Endothelial cell of umbilical vein (primary cell): ENCODE results near the gene TMEM132E. TPM values are rescaled to one million over a fixed set of nuclear protein-coding genes. Genes with fewer than 3 reads are reported as not detected.

Experiments
- BruUV-seq: library from RNA; stranded (reverse); fragments of 400-500 nt; replicated peaks from 2 replicates; lab custom pipeline; 2021; lab: Mats Ljungman, UMichigan
- CTCF ChIA-PET: fragments of 300-600, 350-600 bp; sonication (Branson Sonifier 250); formaldehyde crosslinking; loops from one replicate; lab custom pipeline; 2021; ENCODE audit warnings: antibody characterized with exemption, inconsistent platforms; lab: Charles Lee
- POLR2A ChIA-PET: fragments of 300-600, 350-600 bp; sonication (Branson Sonifier 250); formaldehyde crosslinking; loops from one replicate; lab custom pipeline; 2021; ENCODE audit warnings: antibody characterized with exemption, inconsistent platforms; lab: Charles Lee
- DNase-seq: peaks from one replicate; pipeline ENCODE4 v3.0.0-alpha.2; 2011; ENCODE audit warnings: low read depth, low spot score
- FAIRE-seq: peaks from 2 replicates; lab custom pipeline; 2011; peaks lifted over from hg19 to GRCh38; lab: Jason Lieb, UNC
- H2AFZ ChIP-seq: 2 replicates; pipeline ENCODE4 v1.6.0; 2012; ENCODE audit warnings: low read depth, low read length, control low read depth, inconsistent platforms
- H3K27ac ChIP-seq: 2 replicates; pipeline ENCODE4 v1.5.1; 2011; ENCODE audit warnings: low read depth, mild to moderate bottlenecking, control low read depth, low read length, moderate library complexity; ENCODE audit not compliant: insufficient read depth
- H3K27me3 ChIP-seq, 2 experiments: 2 replicates each; pipeline versions ENCODE4 v1.6.0 to v1.6.1; 2011; ENCODE audit warnings: low read length in 2 of 2, mixed read lengths in 1 of 2; ENCODE audit not compliant: control insufficient read depth in 2 of 2, insufficient read depth in 2 of 2
- H3K36me3 ChIP-seq, 2 experiments: 2 replicates in 1 of 2; 3 replicates in 1 of 2; pipeline ENCODE4 v1.5.1; 2011; ENCODE audit warnings: low read length in 2 of 2, mild to moderate bottlenecking in 1 of 2, moderate library complexity in 1 of 2; ENCODE audit not compliant: control insufficient read depth in 2 of 2, insufficient read depth in 2 of 2; ENCODE audit errors: extremely low read depth in 1 of 2
- H3K4me1 ChIP-seq: 3 replicates; pipeline ENCODE4 v1.5.1; 2011; ENCODE audit warnings: mild to moderate bottlenecking, low read length; ENCODE audit not compliant: control insufficient read depth, insufficient read depth; ENCODE audit errors: extremely low read depth
- H3K4me2 ChIP-seq: 2 replicates; pipeline ENCODE4 v1.6.1; 2011; ENCODE audit warnings: low read length, control low read depth, mixed read lengths; ENCODE audit not compliant: insufficient read depth
- H3K4me3 ChIP-seq, 3 experiments: fragments of 200-600 bp in 1 of 3; sonication (generic), shearing (Covaris generic) in 1 of 3; replicated peaks in 1 of 3; 2 replicates each; pipeline ENCODE4 v1.5.1; 2011 to 2016; ENCODE audit warnings: control low read depth in 3 of 3, low read length in 3 of 3, mild to moderate bottlenecking in 2 of 3, inconsistent platforms in 1 of 3, low read depth in 1 of 3, moderate library complexity in 1 of 3; ENCODE audit not compliant: insufficient read depth in 1 of 3
- H3K79me2 ChIP-seq: 2 replicates; pipeline ENCODE4 v1.6.0; 2012; ENCODE audit warnings: low read length, inconsistent platforms; ENCODE audit not compliant: control insufficient read depth, insufficient read depth
- H3K9ac ChIP-seq: replicated peaks from 2 replicates; pipeline ENCODE3; 2011; ENCODE audit warnings: low read length, control low read depth; ENCODE audit not compliant: insufficient read depth; ENCODE audit errors: extremely low read depth
- H3K9me1 ChIP-seq: replicated peaks from 3 replicates; pipeline ENCODE4 v1.6.0; 2011; ENCODE audit warnings: mild to moderate bottlenecking, low read length; ENCODE audit not compliant: control insufficient read depth, insufficient read depth; ENCODE audit errors: extremely low read depth
- H3K9me3 ChIP-seq: replicated peaks from 2 replicates; pipeline ENCODE4 v1.5.1; 2012; ENCODE audit warnings: low read length, inconsistent platforms; ENCODE audit not compliant: control insufficient read depth, insufficient read depth
- H4K20me1 ChIP-seq: replicated peaks from 2 replicates; pipeline ENCODE3; 2011; ENCODE audit warnings: mild to moderate bottlenecking, low read length; ENCODE audit not compliant: control insufficient read depth, insufficient read depth; ENCODE audit errors: extremely low read depth
- EZH2 ChIP-seq: IDR thresholded peaks from 2 replicates; pipeline ENCODE4 v1.6.1; 2012; ENCODE audit warnings: borderline replicate concordance, low read depth, mild to moderate bottlenecking, moderate library complexity, low read length, inconsistent platforms; ENCODE audit not compliant: severe bottlenecking
- FOS ChIP-seq: IDR thresholded peaks from 2 replicates; pipeline ENCODE4 v1.6.1; 2011; ENCODE audit warnings: mild to moderate bottlenecking, low read length, moderate library complexity, borderline replicate concordance; ENCODE audit not compliant: insufficient read depth
- GATA2 ChIP-seq: IDR thresholded peaks from 2 replicates; pipeline ENCODE4 v1.7.0; 2011; ENCODE audit warnings: low read depth, mild to moderate bottlenecking, moderate library complexity, mixed read lengths, low read length; ENCODE audit not compliant: insufficient read length, insufficient read depth
- JUN ChIP-seq: IDR thresholded peaks from 2 replicates; pipeline ENCODE4 v1.6.1; 2011; ENCODE audit warnings: borderline replicate concordance, low read depth; ENCODE audit not compliant: insufficient read length, insufficient read depth
- MYC ChIP-seq: IDR thresholded peaks from one replicate; pipeline ENCODE4 v1.6.1; 2011; ENCODE audit warnings: mild to moderate bottlenecking, low read depth, low read length
- POLR2A ChIP-seq: IDR thresholded peaks from 2 replicates; pipeline ENCODE4 v1.6.1; 2012; ENCODE audit warnings: low read depth, mild to moderate bottlenecking, control low read depth, low read length
- POLR2AphosphoS5 ChIP-seq: IDR thresholded peaks from 2 replicates; pipeline ENCODE4 v1.6.1; 2012; ENCODE audit warnings: low read depth, mild to moderate bottlenecking, control low read depth, low read length, moderate library complexity; ENCODE audit not compliant: insufficient read depth
- dilution Hi-C: fragments of 300-500 bp; cut with MboI; formaldehyde crosslinking; loops from one replicate; pipeline ENCODE4 v1.15.0; 2019; ENCODE audit warnings: low sequenced_read_pairs; ENCODE audit not compliant: extremely low pct_ligation_motif_present
- intact Hi-C: fragments of 100-400 bp; cut with micrococcal nuclease; formaldehyde crosslinking; loops from one replicate; pipeline ENCODE4 v1.10.0; 2022
- polyA plus RNA-seq, 4 experiments: library from polyadenylated mRNA; depleted of rRNA in 3 of 4; stranded (reverse) in 3 of 4; unstranded in 1 of 4; fragments of >200 nt; gene quantifications; 2 replicates each; pipeline versions ENCODE4 v1.2.1 to v1.2.3, GENCODE V29; 2011 to 2012; ENCODE audit warnings: missing spikeins in 1 of 4
- total RNA-seq: library from RNA; stranded (reverse); gene quantifications from 2 replicates; pipeline ENCODE4 v1.2.3, GENCODE V29; 2021
- TF ChIP-seq, protein P1 (sequence below), 2 donors: IDR thresholded peaks; 1 replicate in 1 of 2; 2 replicates in 1 of 2; pipeline ENCODE4 v1.5.1; 2011; ENCODE audit warnings: low read length in 2 of 2, mild to moderate bottlenecking in 2 of 2, moderate library complexity in 2 of 2, control low read depth in 1 of 2, inconsistent platforms in 1 of 2, low read depth in 1 of 2; ENCODE audit not compliant: insufficient read depth in 1 of 2; ENCODE audit errors: extremely low read depth in 1 of 2
- TF ChIP-seq, protein P2 (sequence below): IDR thresholded peaks from 2 replicates; pipeline ENCODE4 v1.6.1; 2011; ENCODE audit not compliant: insufficient read depth, insufficient read length

Gene TMEM132E
- total and polyA plus RNA-seq, 2 donors (not counting 3 experiments of a cell fraction or from before 2014, with no cell fraction given) = not detected

DNA sequence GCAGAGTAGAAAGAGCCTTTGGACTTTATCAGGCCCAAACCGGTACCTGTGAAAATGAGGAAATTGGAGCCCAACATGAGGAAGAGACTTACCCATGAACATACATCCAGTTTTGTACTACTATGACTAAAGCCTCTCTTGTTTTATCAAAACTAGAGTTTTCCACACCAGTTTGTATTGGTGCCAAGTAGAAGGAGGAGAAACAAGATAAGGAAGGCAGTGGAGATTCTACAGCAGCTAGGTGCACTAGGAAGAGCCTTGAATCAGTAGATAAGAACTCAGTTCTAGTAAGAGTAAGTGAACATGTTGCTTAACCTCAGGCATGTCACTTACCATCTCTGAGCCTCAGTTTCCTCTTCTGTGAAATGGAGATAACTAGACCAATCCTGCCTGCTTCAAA is 13.7 kb upstream of the TMEM132E start:
- no peaks in the 10 kb centered on the region for H3K79me2 ChIP-seq
- H3K27me3 ChIP-seq = peaks cover 0 to 1% of the 10 kb centered on the region in 2 experiments
- H3K9me1 ChIP-seq = no peaks in the 10 kb centered on the region
- FAIRE-seq (no peak), DNase-seq (no peak)
- H3K4me3 ChIP-seq = no peak overlapping the region
- dilution Hi-C loops = no loop called here
- H3K36me3 ChIP-seq = no peaks in the 10 kb centered on the region
- intact Hi-C loops = loop anchor here (1.0 kb wide), 1 partner anchor 13 kb away; no protein-coding TSS in a partner anchor
- H3K4me1 ChIP-seq = no peaks in the 10 kb centered on the region
- no TSS peak for BruUV-seq
- POLR2A ChIA-PET = no interaction called here
- H3K9ac ChIP-seq = no peak overlapping the region
- H3K27ac ChIP-seq = no peak overlapping the region
- no peaks in the 10 kb centered on the region for H3K9me3 ChIP-seq
- H4K20me1 ChIP-seq = no peaks in the 10 kb centered on the region
- TF ChIP-seq MYC (no peak), FOS (no peak), GATA2 (no peak), EZH2 (no peak), JUN (no peak), POLR2AphosphoS5 (no peak)
- CTCF ChIA-PET = no interaction called here
- no peak overlapping the region for H2AFZ ChIP-seq
- no peak overlapping the region for H3K4me2 ChIP-seq

DNA sequence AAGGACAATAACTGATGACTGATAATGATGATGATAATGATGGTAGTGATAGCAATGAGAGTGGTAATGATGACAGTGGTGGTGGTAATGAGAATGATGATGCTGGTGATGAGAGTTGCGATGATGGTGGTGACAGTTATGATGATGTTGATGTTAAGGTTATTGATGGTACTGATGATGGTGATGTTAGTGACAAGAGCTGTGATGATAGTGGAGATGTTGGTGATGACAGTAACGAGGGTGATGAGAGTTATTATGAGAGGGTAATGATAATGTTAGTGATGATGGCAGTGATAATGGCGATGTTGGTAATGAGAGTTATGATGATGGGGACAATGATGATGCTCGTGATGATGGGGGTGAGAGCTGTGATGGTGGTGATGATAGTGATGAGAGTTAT is 13.2 kb upstream of the TMEM132E start:
- FAIRE-seq = no peak
- Histone ChIP-seq H3K9me1 (no peaks in the 10 kb centered on the region), H3K9ac (no peak overlapping the region), H3K4me2 (no peak overlapping the region), H3K27ac (no peak overlapping the region), H3K36me3 (no peaks in the 10 kb centered on the region), H3K79me2 (no peaks in the 10 kb centered on the region), H3K4me1 (no peaks in the 10 kb centered on the region), H3K4me3 (no peak overlapping the region), H4K20me1 (no peaks in the 10 kb centered on the region), H2AFZ (no peak overlapping the region), H3K27me3 (peaks cover 0 to 1% of the 10 kb centered on the region in 2 experiments), H3K9me3 (no peaks in the 10 kb centered on the region)
- intact Hi-C loops = no loop called here
- POLR2A ChIA-PET = no interaction called here
- dilution Hi-C loops = no loop called here
- no TSS peak for BruUV-seq
- DNase-seq = no peak
- TF ChIP-seq, protein P1, sequence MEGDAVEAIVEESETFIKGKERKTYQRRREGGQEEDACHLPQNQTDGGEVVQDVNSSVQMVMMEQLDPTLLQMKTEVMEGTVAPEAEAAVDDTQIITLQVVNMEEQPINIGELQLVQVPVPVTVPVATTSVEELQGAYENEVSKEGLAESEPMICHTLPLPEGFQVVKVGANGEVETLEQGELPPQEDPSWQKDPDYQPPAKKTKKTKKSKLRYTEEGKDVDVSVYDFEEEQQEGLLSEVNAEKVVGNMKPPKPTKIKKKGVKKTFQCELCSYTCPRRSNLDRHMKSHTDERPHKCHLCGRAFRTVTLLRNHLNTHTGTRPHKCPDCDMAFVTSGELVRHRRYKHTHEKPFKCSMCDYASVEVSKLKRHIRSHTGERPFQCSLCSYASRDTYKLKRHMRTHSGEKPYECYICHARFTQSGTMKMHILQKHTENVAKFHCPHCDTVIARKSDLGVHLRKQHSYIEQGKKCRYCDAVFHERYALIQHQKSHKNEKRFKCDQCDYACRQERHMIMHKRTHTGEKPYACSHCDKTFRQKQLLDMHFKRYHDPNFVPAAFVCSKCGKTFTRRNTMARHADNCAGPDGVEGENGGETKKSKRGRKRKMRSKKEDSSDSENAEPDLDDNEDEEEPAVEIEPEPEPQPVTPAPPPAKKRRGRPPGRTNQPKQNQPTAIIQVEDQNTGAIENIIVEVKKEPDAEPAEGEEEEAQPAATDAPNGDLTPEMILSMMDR (IDR thresholded peaks at IDR 0.05; ENCODE audit: extremely low read depth in 1 of 2, insufficient read depth in 1 of 2, low read depth in 1 of 2, low read length in 2 of 2) = no peak
- TF ChIP-seq EZH2 = no peak
- TF ChIP-seq, protein P2, sequence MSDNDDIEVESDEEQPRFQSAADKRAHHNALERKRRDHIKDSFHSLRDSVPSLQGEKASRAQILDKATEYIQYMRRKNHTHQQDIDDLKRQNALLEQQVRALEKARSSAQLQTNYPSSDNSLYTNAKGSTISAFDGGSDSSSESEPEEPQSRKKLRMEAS = no peak
- no peak for TF ChIP-seq GATA2
- TF ChIP-seq POLR2A = no peak
- no peak for TF ChIP-seq FOS
- no peak for TF ChIP-seq MYC
- TF ChIP-seq POLR2AphosphoS5 = no peak
- TF ChIP-seq JUN = no peak
- CTCF ChIA-PET = no interaction called here
